PC-3 (cell line): ENCODE results near the gene NAA10.

Experiments
- CTCF ChIP-seq: fragments of 300-600 bp; sonication (generic); conservative IDR thresholded peaks from 2 replicates; pipeline ENCODE4 v1.5.1; 2017; ENCODE audit warnings: antibody characterized with exemption, low read depth, mild to moderate bottlenecking, low read length
- EZH2 ChIP-seq: fragments of 300-600 bp; sonication (generic); IDR thresholded peaks from one replicate; pipeline ENCODE4 v1.6.1; 2017; ENCODE audit warnings: antibody characterized with exemption, mild to moderate bottlenecking, low read length; ENCODE audit not compliant: unreplicated experiment

GRCh38 chrX:153974726-153975286 is 40.0 kb upstream of the NAA10 start:
- TF ChIP-seq CTCF = no peak
- TF ChIP-seq EZH2 = no peak
